ENCODE results near the gene WWC1. TPM values are rescaled to one million over a fixed set of nuclear protein-coding genes. Genes with fewer than 3 reads are reported as not detected.

Gene WWC1
- total RNA-seq, 1 donor from 2014 or later, result 32.8 TPM

GRCh38 chr5:168401880-168402279, 110.4 kb downstream of the WWC1 start:
- Mint-ChIP-seq H3K4me1 (peaks cover 40% of the 10 kb centered on the region), H3K4me3 (no peak overlapping the region), H3K9me3 (no peaks in the 10 kb centered on the region), H3K27me3 (ENCODE audit: low read depth) (no peaks in the 10 kb centered on the region), H3K27ac (peak overlapping the region; percentile 93), H3K36me3 (peaks cover 23% of the 10 kb centered on the region)
- no peak for DNase-seq (ENCODE audit: low spot score in 2 of 2, unreplicated experiment in 2 of 2)
- no peak for TF ChIP-seq CTCF (IDR thresholded peaks at IDR 0.05; ENCODE audit: unreplicated experiment)

DNA sequence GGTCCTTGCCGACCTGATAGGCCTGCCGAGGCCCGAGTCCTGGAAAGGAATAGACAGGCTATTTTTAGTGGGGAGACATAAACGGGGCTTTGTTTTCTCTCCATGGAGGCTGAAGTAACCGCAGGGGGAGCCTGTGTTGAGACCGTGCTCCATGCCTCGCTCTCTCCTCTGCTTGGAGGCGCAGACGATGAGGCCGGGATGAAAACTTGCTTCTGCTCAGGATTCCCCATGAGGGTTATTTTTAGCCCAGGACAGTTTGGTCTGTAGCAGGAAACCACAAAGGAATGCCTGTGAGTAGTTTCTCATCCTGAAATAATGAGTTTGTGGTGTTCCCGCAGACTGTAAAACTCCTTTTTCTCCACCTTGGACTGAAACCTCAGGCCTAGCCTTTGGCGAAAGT, 112.9 kb downstream of the WWC1 start:
- H3K4me3 Mint-ChIP-seq, result no peak overlapping the region
- H3K4me1 Mint-ChIP-seq, result peaks cover 46% of the 10 kb centered on the region
- peak overlapping the region; percentile 26 for H3K27ac Mint-ChIP-seq
- no peaks in the 10 kb centered on the region for H3K27me3 Mint-ChIP-seq (ENCODE audit: low read depth)
- no peaks in the 10 kb centered on the region for H3K9me3 Mint-ChIP-seq
- TF ChIP-seq CTCF (IDR thresholded peaks at IDR 0.05; ENCODE audit: unreplicated experiment), result no peak
- no peak for DNase-seq (ENCODE audit: low spot score in 2 of 2, unreplicated experiment in 2 of 2)
- H3K36me3 Mint-ChIP-seq, result peaks cover 15% of the 10 kb centered on the region

- DNase-seq (ENCODE audit: low spot score in 2 of 2, unreplicated experiment in 2 of 2), result no peak
- no peaks in the 10 kb centered on the region for H3K27me3 Mint-ChIP-seq (ENCODE audit: low read depth)
- H3K36me3 Mint-ChIP-seq, result peaks cover 18% of the 10 kb centered on the region
- no peak for TF ChIP-seq CTCF (IDR thresholded peaks at IDR 0.05; ENCODE audit: unreplicated experiment)
- no peak overlapping the region for H3K27ac Mint-ChIP-seq
- no peaks in the 10 kb centered on the region for H3K9me3 Mint-ChIP-seq
- no peak overlapping the region for H3K4me3 Mint-ChIP-seq
- H3K4me1 Mint-ChIP-seq, result peaks cover 22% of the 10 kb centered on the region
These were observed 115.8 kb downstream of the WWC1 start for GRCh38 chr5:168407211-168407610.

DNA sequence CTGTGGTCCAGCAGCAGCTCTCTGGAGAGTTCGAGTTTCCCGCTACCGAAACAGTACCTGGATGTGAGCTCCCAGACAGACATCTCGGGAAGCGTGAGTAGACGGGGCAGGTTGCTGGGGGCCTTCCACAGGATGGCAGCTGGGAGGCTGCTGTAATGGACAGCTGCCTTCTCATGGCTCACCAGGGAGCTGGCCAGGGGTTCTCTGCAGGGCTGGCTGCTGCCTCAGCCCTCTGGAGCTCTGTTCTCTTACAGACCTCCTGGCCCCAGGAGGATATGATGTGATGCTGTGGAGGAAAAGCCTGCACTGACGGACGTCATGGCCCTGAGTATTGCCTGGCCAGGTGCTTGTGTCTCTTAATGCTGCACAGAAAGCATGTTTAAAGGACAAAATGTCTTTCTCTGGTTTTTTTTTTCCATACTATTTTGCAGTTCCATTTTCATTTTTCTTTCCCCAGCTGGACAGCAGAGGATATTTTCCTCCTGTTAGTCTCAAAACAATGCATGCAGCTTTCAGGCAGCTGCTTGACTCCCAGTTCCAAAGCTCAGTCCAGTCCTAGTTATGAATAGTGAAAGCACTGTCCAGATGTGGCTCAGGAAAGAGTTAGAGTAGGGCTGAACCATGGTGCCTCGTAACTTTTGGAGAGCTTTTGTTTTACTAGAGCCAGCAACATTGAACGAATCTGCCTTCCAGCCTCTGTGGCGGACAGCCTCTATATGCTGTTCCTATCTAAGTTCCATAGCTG, 117.3 kb downstream of the WWC1 start:
- no peak for DNase-seq (ENCODE audit: low spot score in 2 of 2, unreplicated experiment in 2 of 2)
- no peaks in the 10 kb centered on the region for H3K27me3 Mint-ChIP-seq (ENCODE audit: low read depth)
- peaks cover 17% of the 10 kb centered on the region for H3K4me1 Mint-ChIP-seq
- no peak for TF ChIP-seq CTCF (IDR thresholded peaks at IDR 0.05; ENCODE audit: unreplicated experiment)
- H3K9me3 Mint-ChIP-seq, result no peaks in the 10 kb centered on the region
- peak overlapping the region; percentile 76 for H3K27ac Mint-ChIP-seq
- peaks cover 19% of the 10 kb centered on the region for H3K36me3 Mint-ChIP-seq
- no peak overlapping the region for H3K4me3 Mint-ChIP-seq

GRCh38 chr5:168409591-168410458, 118.4 kb downstream of the WWC1 start:
- H3K27me3 Mint-ChIP-seq (ENCODE audit: low read depth), result no peaks in the 10 kb centered on the region
- TF ChIP-seq CTCF (IDR thresholded peaks at IDR 0.05; ENCODE audit: unreplicated experiment), result no peak
- H3K9me3 Mint-ChIP-seq, result no peaks in the 10 kb centered on the region
- H3K4me1 Mint-ChIP-seq, result peaks cover 10% of the 10 kb centered on the region
- H3K4me3 Mint-ChIP-seq, result no peak overlapping the region
- peaks cover 21% of the 10 kb centered on the region for H3K36me3 Mint-ChIP-seq
- no peak for DNase-seq (ENCODE audit: low spot score in 2 of 2, unreplicated experiment in 2 of 2)
- peak overlapping the region; percentile 76 for H3K27ac Mint-ChIP-seq

All from mesothelial cell of epicardium (in vitro differentiated cells).